Fibroblast of mammary gland (primary cell): ENCODE measurements around the gene NKX6-2.

Source experiments
- DNase-seq: peaks from one replicate; pipeline ENCODE4 v3.0.0-alpha.2; 2010; ENCODE audit warnings: low read depth
- H3K4me3 ChIP-seq: 2 replicates; pipeline ENCODE4 v1.5.1; 2011; ENCODE audit warnings: low read depth, mild to moderate bottlenecking, low read length, moderate library complexity; ENCODE audit not compliant: control insufficient read depth
- CTCF ChIP-seq: conservative IDR thresholded peaks from 2 replicates; pipeline ENCODE4 v1.5.1; 2011; ENCODE audit warnings: low read depth, low read length, inconsistent platforms; ENCODE audit not compliant: control insufficient read depth, insufficient read depth

The NKX6-2 gene

GRCh38 chr10:132811891-132812481 is 26.0 kb upstream of the NKX6-2 start:
- no peak for TF ChIP-seq CTCF
- H3K4me3 ChIP-seq: no peak overlapping the region
- DNase-seq: no peak

- H3K4me3 ChIP-seq: no peak overlapping the region
- no peak for DNase-seq
- no peak for TF ChIP-seq CTCF
Observed at GRCh38 chr10:132810807-132811700, 25.1 kb upstream of the NKX6-2 start.

- no peak for TF ChIP-seq CTCF
- H3K4me3 ChIP-seq: no peak overlapping the region
- no peak for DNase-seq
Observed at GRCh38 chr10:132810141-132810806, 24.3 kb upstream of the NKX6-2 start.

- no peak for TF ChIP-seq CTCF
- DNase-seq: no peak
- no peak overlapping the region for H3K4me3 ChIP-seq
Observed at GRCh38 chr10:132809232-132810140, 23.5 kb upstream of the NKX6-2 start.

GRCh38 chr10:132808383-132809231 is 22.7 kb upstream of the NKX6-2 start:
- H3K4me3 ChIP-seq: no peak overlapping the region
- no peak for TF ChIP-seq CTCF
- DNase-seq: no peak
